GM12878 (cell line): ENCODE measurements around the gene WDR17.

Experiments
- ATF2 ChIP-seq: IDR thresholded peaks from 2 replicates; pipeline ENCODE4 v1.6.1; 2012; ENCODE audit warnings: low read length, inconsistent platforms
- BACH1 ChIP-seq: fragments of 450-650 bp; IDR thresholded peaks from 2 replicates; pipeline ENCODE4 v1.6.1; 2017; ENCODE audit warnings: mild to moderate bottlenecking, borderline replicate concordance
- JUND ChIP-seq: IDR thresholded peaks from 2 replicates; pipeline ENCODE4 v1.6.1; 2012; ENCODE audit warnings: low read depth, mild to moderate bottlenecking, low read length, improper control_type of control experiment, moderate library complexity
- PAX5 ChIP-seq: IDR thresholded peaks from 2 replicates; pipeline ENCODE4 v1.6.1; 2011; ENCODE audit warnings: low read depth, low read length, borderline replicate concordance
- POLR2A ChIP-seq: IDR thresholded peaks from 2 replicates; pipeline ENCODE4 v1.6.1; 2011; ENCODE audit warnings: low read depth, mild to moderate bottlenecking, low read length
- TARDBP ChIP-seq: IDR thresholded peaks from 2 replicates; pipeline ENCODE4 v1.6.1; 2016; ENCODE audit warnings: borderline replicate concordance
- ZNF274 ChIP-seq: IDR thresholded peaks from one replicate; pipeline ENCODE4 v1.8.0; 2011; ENCODE audit not compliant: insufficient read length, insufficient read depth
- TF ChIP-seq, protein P1 (sequence below), 3 experiments: IDR thresholded peaks in 2 of 3; conservative IDR thresholded peaks in 1 of 3; 2 replicates each; pipeline ENCODE4 v1.5.1; 2011; ENCODE audit warnings: low read depth in 3 of 3, low read length in 3 of 3, mild to moderate bottlenecking in 3 of 3, control low read depth in 2 of 3, moderate library complexity in 2 of 3, inconsistent platforms in 1 of 3, mixed read lengths in 1 of 3; ENCODE audit not compliant: control insufficient read depth in 2 of 3, insufficient read depth in 1 of 3; ENCODE audit errors: extremely low read depth in 1 of 3

DNA sequence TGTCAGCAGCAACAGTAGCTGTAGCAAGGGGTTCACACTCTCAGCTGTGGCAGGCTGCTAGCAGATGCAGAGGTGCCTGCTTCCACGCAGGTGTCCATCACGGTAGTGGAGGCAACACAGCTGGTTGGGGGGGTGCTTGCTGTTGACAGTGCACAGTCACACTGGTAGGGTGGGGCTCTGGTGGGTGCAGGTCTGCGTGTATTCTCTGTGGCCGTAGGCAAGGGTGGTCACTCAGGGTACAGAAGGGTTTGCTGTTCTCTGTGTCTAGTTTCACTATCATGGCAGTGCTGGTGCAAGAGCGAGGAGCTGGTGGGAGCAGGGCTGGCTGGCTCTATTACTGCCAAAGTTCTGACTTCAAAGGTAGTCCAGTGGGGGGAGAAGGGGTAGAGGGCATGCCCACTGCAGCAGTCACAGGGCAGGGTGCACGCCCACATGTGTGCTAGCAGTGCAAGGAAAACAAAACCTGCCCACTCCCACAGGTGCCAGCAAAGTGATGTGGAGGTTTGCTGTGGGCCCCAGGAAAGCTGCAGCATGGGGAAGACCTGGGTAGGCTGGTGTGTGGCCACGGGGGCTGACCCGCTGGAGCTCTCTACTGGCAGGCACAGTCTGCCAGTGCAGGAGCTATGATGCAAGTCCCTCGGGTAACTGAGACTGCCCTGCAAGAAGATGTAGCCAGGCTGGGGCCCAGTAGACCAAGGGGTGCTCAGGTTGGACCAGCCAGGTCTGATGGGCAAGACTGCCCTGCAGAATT, 21.6 kb upstream of the WDR17 start:
- TF ChIP-seq, protein P1, sequence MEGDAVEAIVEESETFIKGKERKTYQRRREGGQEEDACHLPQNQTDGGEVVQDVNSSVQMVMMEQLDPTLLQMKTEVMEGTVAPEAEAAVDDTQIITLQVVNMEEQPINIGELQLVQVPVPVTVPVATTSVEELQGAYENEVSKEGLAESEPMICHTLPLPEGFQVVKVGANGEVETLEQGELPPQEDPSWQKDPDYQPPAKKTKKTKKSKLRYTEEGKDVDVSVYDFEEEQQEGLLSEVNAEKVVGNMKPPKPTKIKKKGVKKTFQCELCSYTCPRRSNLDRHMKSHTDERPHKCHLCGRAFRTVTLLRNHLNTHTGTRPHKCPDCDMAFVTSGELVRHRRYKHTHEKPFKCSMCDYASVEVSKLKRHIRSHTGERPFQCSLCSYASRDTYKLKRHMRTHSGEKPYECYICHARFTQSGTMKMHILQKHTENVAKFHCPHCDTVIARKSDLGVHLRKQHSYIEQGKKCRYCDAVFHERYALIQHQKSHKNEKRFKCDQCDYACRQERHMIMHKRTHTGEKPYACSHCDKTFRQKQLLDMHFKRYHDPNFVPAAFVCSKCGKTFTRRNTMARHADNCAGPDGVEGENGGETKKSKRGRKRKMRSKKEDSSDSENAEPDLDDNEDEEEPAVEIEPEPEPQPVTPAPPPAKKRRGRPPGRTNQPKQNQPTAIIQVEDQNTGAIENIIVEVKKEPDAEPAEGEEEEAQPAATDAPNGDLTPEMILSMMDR (IDR thresholded peaks at IDR 0.05 in 2 of 3, conservative IDR thresholded peaks at IDR 0.05 in 1 of 3; ENCODE audit: control insufficient read depth in 2 of 3, extremely low read depth in 1 of 3, insufficient read depth in 1 of 3, low read depth in 3 of 3, low read length in 3 of 3) = no peak
- TF ChIP-seq ZNF274 (no peak), TARDBP (no peak), JUND (no peak), ATF2 (no peak), PAX5 (no peak), POLR2A (no peak), BACH1 (no peak)
